Measurements from ENCODE around the gene CLEC6A. TPM values are rescaled to one million over a fixed set of nuclear protein-coding genes. Genes with fewer than 3 reads are reported as not detected.

Gene CLEC6A
- polyA plus RNA-seq, 3 donors = 3.2 to 6.3 (median 3.4) TPM

DNA sequence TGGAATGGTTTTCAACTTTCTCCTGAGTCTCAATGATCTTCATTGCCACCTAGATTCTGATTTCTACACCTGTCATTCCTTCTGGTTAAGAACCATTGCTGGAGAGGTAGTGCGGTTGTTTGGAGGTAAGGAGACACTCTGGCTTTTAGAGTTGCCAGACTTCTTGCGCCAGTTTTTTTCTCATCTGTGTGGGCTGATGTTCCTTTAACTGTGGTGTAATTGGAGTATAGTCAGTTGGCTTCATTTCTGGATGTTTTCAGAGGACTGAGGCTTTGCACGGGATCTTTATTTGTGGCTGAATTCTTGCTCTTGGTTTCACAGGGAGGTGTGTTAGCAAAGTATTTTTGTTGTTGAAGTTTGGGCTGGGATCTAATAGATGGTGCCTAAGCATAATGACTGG is 51.8 kb downstream of the CLEC6A start:
- Histone ChIP-seq H3K9me3 (replicated peaks in 1 of 2; ENCODE audit: control insufficient read depth in 1 of 2, insufficient read depth in 1 of 2, low read length in 2 of 2) (no peaks in the 10 kb centered on the region), H3K79me2 (ENCODE audit: insufficient read depth, low read length) (no peaks in the 10 kb centered on the region), H3K4me1 (ENCODE audit: control insufficient read depth in 1 of 2, insufficient read depth in 2 of 2, low read length in 2 of 2) (peaks cover 24 to 27% of the 10 kb centered on the region in 2 donors), H3K27ac (ENCODE audit: low read depth in 1 of 2, low read length in 2 of 2) (no peak overlapping the region), H3K36me3 (replicated peaks in 1 of 2; ENCODE audit: control insufficient read depth in 1 of 2, insufficient read depth in 2 of 2, low read length in 2 of 2) (no peaks in the 10 kb centered on the region), H3K27me3 (ENCODE audit: control insufficient read depth in 2 of 2, insufficient read depth in 2 of 2, low read length in 2 of 2) (no peaks in the 10 kb centered on the region), H3K9ac (ENCODE audit: insufficient read depth, low read length, poor library complexity, severe bottlenecking) (no peak overlapping the region), H3K4me2 (replicated peaks; ENCODE audit: extremely low read depth, low read length, poor library complexity, severe bottlenecking) (no peak overlapping the region), H3K4me3 (replicated peaks in 1 of 3; ENCODE audit: low read depth in 2 of 3, low read length in 3 of 3) (no peak overlapping the region), H4K20me1 (ENCODE audit: insufficient read depth, low read length) (no peaks in the 10 kb centered on the region), H2AFZ (ENCODE audit: insufficient read depth, low read depth, low read length, poor library complexity, severe bottlenecking) (no peak overlapping the region)
- Mint-ChIP-seq H3K27me3 (ENCODE audit: low read depth in 3 of 3) (peaks cover 0 to 3% (median 0%) of the 10 kb centered on the region in 3 donors), H3K9me3 (no peaks in the 10 kb centered on the region), H3K27ac (peak overlapping the region in 1 of 7 donors; percentile 51), H3K4me1 (peaks cover 36% of the 10 kb centered on the region), H3K4me3 (peak overlapping the region in 1 of 2 donors; percentile 29), H3K36me3 (peaks cover 0 to 15% of the 10 kb centered on the region in 2 donors)
- TF ChIP-seq, protein P1, sequence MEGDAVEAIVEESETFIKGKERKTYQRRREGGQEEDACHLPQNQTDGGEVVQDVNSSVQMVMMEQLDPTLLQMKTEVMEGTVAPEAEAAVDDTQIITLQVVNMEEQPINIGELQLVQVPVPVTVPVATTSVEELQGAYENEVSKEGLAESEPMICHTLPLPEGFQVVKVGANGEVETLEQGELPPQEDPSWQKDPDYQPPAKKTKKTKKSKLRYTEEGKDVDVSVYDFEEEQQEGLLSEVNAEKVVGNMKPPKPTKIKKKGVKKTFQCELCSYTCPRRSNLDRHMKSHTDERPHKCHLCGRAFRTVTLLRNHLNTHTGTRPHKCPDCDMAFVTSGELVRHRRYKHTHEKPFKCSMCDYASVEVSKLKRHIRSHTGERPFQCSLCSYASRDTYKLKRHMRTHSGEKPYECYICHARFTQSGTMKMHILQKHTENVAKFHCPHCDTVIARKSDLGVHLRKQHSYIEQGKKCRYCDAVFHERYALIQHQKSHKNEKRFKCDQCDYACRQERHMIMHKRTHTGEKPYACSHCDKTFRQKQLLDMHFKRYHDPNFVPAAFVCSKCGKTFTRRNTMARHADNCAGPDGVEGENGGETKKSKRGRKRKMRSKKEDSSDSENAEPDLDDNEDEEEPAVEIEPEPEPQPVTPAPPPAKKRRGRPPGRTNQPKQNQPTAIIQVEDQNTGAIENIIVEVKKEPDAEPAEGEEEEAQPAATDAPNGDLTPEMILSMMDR (IDR thresholded peaks at IDR 0.05) = no peak
- no peak for DNase-seq
- 97% methylated on average over 3 of the region's 3 CpGs for WGBS (ENCODE audit: insufficient coverage)
- intact Hi-C loops (cut with micrococcal nuclease) = no loop called here

DNA sequence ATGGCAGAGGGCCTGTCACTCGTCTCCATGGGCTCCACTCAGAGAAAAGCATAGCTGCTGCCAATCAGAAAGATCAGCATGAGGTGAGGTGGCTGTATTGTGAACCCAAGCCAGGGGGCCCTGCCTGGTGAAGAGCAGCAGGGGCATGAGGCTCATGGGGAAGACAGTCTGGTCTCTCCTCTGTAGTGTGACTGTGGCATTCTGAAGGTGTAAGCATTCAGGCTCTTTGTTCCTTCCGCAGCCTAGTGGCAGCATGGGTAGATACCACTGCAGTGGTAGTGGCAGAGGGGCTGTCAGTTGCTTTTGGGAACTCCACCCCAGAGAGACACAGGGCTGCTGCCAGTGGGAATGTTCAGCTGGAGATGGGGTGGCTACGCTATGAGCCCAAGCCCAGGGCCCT is 52.5 kb downstream of the CLEC6A start:
- 97% methylated on average over 3 of the region's 3 CpGs for WGBS (ENCODE audit: insufficient coverage)

More for the DNA sequence above, 52.5 kb downstream of the CLEC6A start:
- Histone ChIP-seq H3K27ac (ENCODE audit: low read depth in 1 of 2, low read length in 2 of 2) (no peak overlapping the region), H3K4me3 (replicated peaks in 1 of 3; ENCODE audit: low read depth in 2 of 3, low read length in 3 of 3) (no peak overlapping the region), H3K79me2 (ENCODE audit: insufficient read depth, low read length) (no peaks in the 10 kb centered on the region), H3K9ac (ENCODE audit: insufficient read depth, low read length, poor library complexity, severe bottlenecking) (no peak overlapping the region), H3K27me3 (ENCODE audit: control insufficient read depth in 2 of 2, insufficient read depth in 2 of 2, low read length in 2 of 2) (no peaks in the 10 kb centered on the region), H3K4me1 (ENCODE audit: control insufficient read depth in 1 of 2, insufficient read depth in 2 of 2, low read length in 2 of 2) (peaks cover 28 to 33% of the 10 kb centered on the region in 2 donors), H4K20me1 (ENCODE audit: insufficient read depth, low read length) (no peaks in the 10 kb centered on the region), H2AFZ (ENCODE audit: insufficient read depth, low read depth, low read length, poor library complexity, severe bottlenecking) (no peak overlapping the region), H3K36me3 (replicated peaks in 1 of 2; ENCODE audit: control insufficient read depth in 1 of 2, insufficient read depth in 2 of 2, low read length in 2 of 2) (no peaks in the 10 kb centered on the region), H3K4me2 (replicated peaks; ENCODE audit: extremely low read depth, low read length, poor library complexity, severe bottlenecking) (no peak overlapping the region), H3K9me3 (replicated peaks in 1 of 2; ENCODE audit: control insufficient read depth in 1 of 2, insufficient read depth in 1 of 2, low read length in 2 of 2) (no peaks in the 10 kb centered on the region)
- Mint-ChIP-seq H3K4me1 (peaks cover 42% of the 10 kb centered on the region), H3K27ac (no peak overlapping the region), H3K9me3 (peaks cover 0 to 3% (median 0%) of the 10 kb centered on the region in 7 donors), H3K36me3 (peaks cover 0 to 15% of the 10 kb centered on the region in 2 donors), H3K4me3 (peak overlapping the region in 1 of 2 donors; percentile 29), H3K27me3 (ENCODE audit: low read depth in 3 of 3) (peaks cover 0 to 3% (median 0%) of the 10 kb centered on the region in 3 donors)
- TF ChIP-seq, protein P1 (IDR thresholded peaks at IDR 0.05) = no peak
- intact Hi-C loops (cut with micrococcal nuclease) = no loop called here
- DNase-seq = no peak

Measured in CD14-positive monocyte (primary cell).